HG02970 (cell line): Measurements from ENCODE around the gene RAB43.
"Not testable (repeated sequence)": the region's sequence is repeated elsewhere in the genome, so short reads cannot be mapped to it uniquely, and the experiment has no call there.

Source experiments
- ATAC-seq: cut with Tn5 transposase; IDR thresholded peaks from one replicate; pipeline ENCODE4 v1.9.1; 2021; ENCODE audit warnings: mild to moderate bottlenecking, moderate library complexity, moderate number of reproducible peaks; ENCODE audit not compliant: unreplicated experiment, low FRiP score

RAB43 gene

GRCh38 chr3:129121792-129122411 is at the start of gene RAB43:
RAB43 (minus strand) TSS chr3:129121804; CDS start chr3:129121489, 315 bp downstream.
- ATAC-seq: peak; percentile 44

- no peak for ATAC-seq
Observed at GRCh38 chr3:129166579-129167332, 45.2 kb upstream of the RAB43 start.

DNA sequence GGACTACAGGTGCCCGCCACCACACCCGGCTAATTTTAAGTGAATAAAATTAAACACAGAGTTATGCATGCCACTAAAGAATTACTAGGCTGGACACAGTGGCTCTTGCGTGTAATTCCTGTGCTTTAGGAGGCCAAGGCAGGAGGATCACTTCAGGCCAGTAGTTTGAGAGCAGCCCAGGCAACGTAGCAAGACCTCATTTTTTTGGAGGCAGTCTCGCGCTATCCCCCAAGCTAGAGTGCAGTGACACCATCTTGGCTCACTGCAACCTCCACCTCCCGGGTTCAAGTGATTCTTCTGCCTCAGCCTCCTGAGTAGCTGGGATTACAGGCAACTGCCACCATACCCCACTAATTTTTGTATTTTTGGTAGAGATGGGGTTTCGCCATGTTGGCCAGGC is 44.0 kb upstream of the RAB43 start:
- ATAC-seq: not testable (repeated sequence)

DNA sequence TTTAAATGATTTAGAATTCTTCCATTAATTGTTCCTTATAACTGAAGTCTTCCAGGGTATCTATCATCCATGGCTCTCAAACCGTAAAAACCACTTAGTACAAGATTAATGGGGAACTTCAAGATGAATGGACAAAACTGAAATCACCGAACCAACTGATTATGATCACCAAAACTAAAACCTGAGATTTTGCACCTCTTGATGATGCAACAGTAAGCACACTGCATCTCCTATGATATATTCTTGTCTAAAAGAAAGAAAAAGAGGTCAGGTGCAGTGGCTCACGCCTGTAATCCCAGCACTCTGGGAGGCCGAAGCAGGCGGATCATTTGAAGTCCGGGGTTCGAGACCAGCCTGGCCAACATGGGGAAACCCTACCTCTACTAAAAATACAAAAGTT is 42.9 kb upstream of the RAB43 start:
- no peak for ATAC-seq

GRCh38 chr3:129162729-129163579 is 41.4 kb upstream of the RAB43 start:
- no peak for ATAC-seq

- no peak for ATAC-seq
Observed at GRCh38 chr3:129161860-129162271, 40.3 kb upstream of the RAB43 start.

DNA sequence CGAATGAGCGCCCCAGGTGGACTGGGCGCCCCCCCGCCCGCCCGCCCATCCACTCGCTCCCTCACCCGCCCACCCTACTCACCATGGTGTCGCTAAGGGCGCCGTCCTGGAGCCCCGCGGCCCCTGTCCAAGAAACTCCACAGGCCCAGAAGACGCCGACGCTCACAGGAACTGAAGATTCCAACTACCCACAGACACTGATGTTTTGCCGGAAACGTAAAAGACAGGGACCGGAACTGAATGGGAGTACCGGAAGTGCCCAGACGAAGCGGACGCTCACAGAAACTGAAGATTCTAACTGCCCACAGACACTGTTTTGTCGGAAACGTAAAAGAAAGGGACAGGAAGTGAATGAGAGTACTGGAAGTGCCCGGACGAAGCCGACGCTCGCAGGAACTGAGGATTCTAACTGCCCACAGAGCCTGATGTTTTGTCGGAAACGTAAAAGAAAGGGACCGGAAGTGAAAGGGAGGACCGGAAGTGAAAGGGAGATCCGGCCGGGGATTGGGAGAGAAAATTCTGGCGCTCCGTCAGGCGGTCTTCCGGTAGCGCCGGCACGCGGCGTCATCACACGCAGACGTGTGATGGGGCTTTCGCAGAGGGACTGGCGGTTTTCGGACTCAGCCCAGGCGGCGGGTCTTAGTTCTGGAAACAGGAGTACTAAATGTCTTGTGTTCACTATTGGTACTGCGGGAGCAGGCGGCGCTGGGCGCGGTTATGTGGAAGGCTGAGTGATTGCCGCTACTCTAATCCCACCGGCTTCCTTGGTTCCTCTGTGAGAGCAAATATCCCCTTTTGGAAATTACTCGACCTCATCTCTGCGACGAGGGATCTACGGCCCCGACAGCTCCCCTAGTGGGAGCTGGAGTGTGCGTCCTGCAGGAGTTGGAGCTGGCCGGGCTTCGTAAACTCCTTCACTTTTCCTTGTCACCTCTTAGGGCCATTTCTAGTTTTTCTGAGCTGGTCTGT is 39.6 kb upstream of the RAB43 start, which contains the start of gene ISY1:
ISY1 (minus strand) TSS at position 173 of the 969 bp plus-strand sequence; CDS start at position 85, 88 bp downstream.
- peak; percentile 84 for ATAC-seq

GRCh38 chr3:129144786-129145185 is 23.2 kb upstream of the RAB43 start:
- ATAC-seq: no peak

- ATAC-seq: not testable (repeated sequence)
Observed at GRCh38 chr3:129141011-129141410, 19.4 kb upstream of the RAB43 start.

- no peak for ATAC-seq
Observed at GRCh38 chr3:129139911-129140310, 18.3 kb upstream of the RAB43 start.

- not testable (repeated sequence) for ATAC-seq
Observed at GRCh38 chr3:129136275-129136674, 14.7 kb upstream of the RAB43 start.

DNA sequence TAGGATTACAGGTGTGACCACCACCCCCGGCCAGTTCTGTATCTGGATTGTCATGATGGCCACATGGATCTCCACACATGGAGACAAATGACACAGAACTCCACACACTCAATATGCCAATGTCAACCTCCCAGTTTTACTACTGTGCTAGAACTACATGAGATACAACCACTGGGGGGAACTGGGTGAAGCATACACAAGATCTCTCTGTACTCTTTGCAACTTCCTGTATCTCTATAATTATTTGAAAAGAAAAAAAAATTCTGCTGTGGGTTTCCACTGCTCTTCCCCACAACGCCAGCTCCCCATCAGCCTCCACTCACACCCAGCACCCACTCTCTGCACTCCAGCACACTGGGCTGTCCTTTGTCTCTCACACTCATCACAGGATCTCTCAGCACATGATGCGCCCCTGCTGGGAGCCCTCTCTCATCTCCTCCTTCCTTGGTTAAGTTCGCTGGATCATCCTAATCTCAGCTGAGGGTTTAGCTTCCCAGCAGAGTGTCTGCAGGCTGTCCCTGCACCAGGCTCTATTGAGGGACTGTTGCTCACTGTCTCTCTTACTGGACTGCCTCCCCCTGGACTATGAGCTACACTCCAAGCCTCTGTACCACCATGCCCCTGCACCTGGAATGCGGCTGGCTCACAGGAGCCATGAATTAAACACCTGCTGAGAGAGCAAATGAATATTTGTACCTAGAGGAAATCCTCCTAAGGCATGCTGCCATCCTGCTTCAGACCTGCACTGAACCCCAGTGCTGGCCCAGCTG is 10.7 kb upstream of the RAB43 start:
- no peak for ATAC-seq

DNA sequence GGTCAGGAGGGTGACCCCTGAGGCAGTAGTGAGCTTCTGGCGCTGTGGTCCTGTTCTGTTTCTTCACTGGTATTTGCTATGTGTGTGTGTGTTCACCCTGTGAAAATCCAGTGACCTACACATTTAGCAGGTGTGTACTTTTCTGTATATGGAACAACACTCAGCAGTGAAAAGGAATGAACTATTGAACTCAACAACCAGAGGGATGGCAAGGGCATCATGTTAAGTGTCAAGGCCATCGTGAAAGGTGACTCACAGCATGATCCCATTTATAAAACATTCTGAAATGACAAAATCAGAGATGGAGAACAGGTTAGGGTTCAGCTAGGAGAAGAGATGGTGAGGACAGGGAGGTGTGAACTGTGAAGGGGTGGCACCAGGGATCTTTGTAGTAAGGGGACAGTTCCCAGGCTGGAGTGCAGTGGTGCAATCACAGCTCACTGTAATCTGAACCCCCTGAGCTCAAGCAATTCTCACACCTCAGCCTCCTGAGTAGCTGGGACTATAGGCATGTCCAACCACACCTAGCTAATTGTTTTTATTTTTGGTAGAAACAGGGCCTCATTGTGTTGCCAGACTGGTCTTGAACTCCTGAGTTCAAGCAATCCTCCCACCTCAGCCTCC is 10.0 kb upstream of the RAB43 start:
- no peak for ATAC-seq

GRCh38 chr3:129130291-129130813 is 8.7 kb upstream of the RAB43 start:
- no peak for ATAC-seq

DNA sequence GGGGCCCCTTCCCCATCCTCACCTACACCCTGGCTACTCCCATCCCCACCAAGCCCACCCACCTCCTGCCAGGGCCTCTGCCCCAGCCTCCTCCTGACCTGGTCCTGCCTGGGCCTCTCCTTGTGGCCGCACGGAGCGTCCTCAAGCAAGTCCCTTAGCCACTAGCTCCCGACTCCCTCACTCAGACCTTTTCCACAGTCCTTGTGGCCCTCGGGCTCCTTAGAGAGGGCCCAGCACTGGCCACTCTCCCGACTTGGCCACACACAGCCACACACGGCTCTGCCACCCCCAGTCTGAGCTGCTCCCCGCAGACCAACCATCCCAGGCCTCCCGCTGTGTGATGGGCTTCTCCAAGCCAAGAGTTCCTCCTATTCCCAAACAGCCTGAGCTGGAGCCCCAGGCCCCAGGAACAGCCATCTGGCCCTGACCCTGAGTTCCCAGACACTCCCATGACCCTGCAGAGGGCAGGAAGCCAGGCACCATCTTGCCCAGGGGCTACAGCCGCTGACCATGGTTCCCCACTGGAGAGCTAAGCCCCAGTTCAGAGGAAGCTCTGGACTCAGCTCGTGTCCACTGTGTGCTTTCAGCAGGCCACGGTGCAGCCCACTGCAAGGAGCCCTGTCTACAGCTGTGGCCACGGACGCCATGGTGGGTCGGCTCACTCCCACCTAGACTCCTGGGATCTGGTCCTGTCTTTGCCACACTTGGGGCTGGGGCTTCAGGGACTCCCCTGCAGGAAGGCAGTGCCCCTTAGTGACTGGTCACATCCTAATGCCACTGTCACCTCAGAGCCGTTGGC is 7.0 kb upstream of the RAB43 start:
- ATAC-seq: no peak

- ATAC-seq: no peak
Observed at GRCh38 chr3:129126726-129127280, 5.2 kb upstream of the RAB43 start.

DNA sequence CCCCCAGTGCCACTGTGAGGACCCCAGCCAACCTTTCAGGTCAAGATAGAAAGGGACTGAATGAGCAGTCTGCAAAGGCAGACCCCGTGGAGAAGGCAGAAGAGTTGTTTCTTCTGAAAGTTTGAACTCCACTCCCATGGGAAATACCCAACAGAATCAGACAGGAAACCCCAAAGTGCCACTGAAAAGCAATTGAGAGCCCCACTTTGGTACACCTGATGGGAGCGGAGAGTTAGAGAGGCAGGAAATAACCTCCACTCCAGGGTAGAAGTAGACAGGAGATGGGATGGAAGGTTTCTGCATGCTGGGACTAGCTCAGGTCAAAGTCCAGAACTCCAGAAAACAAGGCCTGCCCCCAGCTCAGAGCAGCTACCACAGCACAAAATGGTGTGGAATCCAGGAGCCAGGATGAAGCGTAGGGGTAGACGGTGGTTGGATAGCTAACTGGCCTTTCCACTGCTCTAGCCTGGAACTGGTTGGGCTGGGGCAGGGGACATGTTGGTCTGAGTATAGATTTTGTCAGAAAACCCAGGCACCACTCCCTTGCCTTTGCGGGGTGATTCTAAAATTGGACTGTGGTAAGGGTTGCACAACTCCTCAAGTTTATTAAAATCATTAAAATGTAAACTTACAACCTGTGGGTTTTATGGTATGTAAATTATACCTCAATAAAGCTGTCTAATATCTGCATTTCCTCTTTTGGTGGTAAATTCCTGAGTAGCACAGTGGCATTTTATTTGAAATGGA is 1.9 kb upstream of the RAB43 start:
- no peak for ATAC-seq
